A673 (cell line): ENCODE data around the gene GANC. TPM values are rescaled to one million over a fixed set of nuclear protein-coding genes. Genes with fewer than 3 reads are reported as not detected.
"Not testable (repeated sequence)": the region's sequence is repeated elsewhere in the genome, so short reads cannot be mapped to it uniquely, and the experiment has no call there.

Source experiments
- BruUV-seq: library from RNA; stranded (reverse); fragments of 400-500 nt; replicated peaks from 2 replicates; lab custom pipeline; 2021; lab: Mats Ljungman, UMichigan
- CTCF ChIA-PET: fragments of 300-600 bp; sonication (Branson Sonifier 250); formaldehyde crosslinking; loops from one replicate; lab custom pipeline; 2022; ENCODE audit warnings: antibody characterized with exemption; lab: Charles Lee
- POLR2A ChIA-PET: fragments of 300-600 bp; sonication (Branson Sonifier 250); formaldehyde crosslinking; loops from one replicate; lab custom pipeline; 2022; ENCODE audit warnings: antibody characterized with exemption; ENCODE audit not compliant: low non-redundant PET; lab: Charles Lee
- DNase-seq: peaks from one replicate; pipeline ENCODE4 v3.0.0-alpha.2; 2015; ENCODE audit warnings: low spot score
- H3K27ac ChIP-seq: fragments of 200-600 bp; sonication (generic); 2 replicates; pipeline ENCODE4 v1.5.1; 2016; ENCODE audit warnings: mixed run types, low read depth, mild to moderate bottlenecking, mixed read lengths, antibody characterized with exemption, low read length; ENCODE audit not compliant: poor library complexity, severe bottlenecking
- H3K27me3 ChIP-seq: fragments of 200-600 bp; sonication (generic); replicated peaks from 2 replicates; pipeline ENCODE4 v1.6.1; 2017; ENCODE audit warnings: mixed run types, low read depth, mild to moderate bottlenecking, mixed read lengths, antibody characterized with exemption, low read length; ENCODE audit not compliant: insufficient read depth, poor library complexity
- H3K36me3 ChIP-seq: fragments of 200-600 bp; sonication (generic); 2 replicates; pipeline ENCODE4 v1.6.1; 2016; ENCODE audit warnings: mixed run types, mild to moderate bottlenecking, mixed read lengths, antibody characterized with exemption, low read length; ENCODE audit not compliant: insufficient read depth, poor library complexity, severe bottlenecking
- H3K4me1 ChIP-seq: fragments of 200-600 bp; sonication (generic); 2 replicates; pipeline ENCODE4 v1.6.1; 2017; ENCODE audit warnings: mixed run types, mild to moderate bottlenecking, mixed read lengths, antibody characterized with exemption, low read length; ENCODE audit not compliant: insufficient read depth, poor library complexity, severe bottlenecking
- H3K4me3 ChIP-seq: fragments of 200-600 bp; sonication (generic); 2 replicates; pipeline ENCODE4 v1.5.1; 2016; ENCODE audit warnings: low read depth, mixed run types, mild to moderate bottlenecking, mixed read lengths, low read length; ENCODE audit not compliant: poor library complexity, severe bottlenecking
- H3K9me3 ChIP-seq: fragments of 200-600 bp; sonication (generic); 2 replicates; pipeline ENCODE4 v1.6.1; 2016; ENCODE audit warnings: mixed run types, low read depth, mild to moderate bottlenecking, mixed read lengths, antibody characterized with exemption, low read length; ENCODE audit not compliant: poor library complexity, severe bottlenecking
- CTCF ChIP-seq: fragments of 300-800, 200-600 bp; sonication (generic); conservative IDR thresholded peaks from 2 replicates; pipeline ENCODE4 v1.5.1; 2017; ENCODE audit warnings: low read depth, mild to moderate bottlenecking, antibody characterized with exemption, low read length, moderate library complexity, mixed read lengths
- EZH2 ChIP-seq: fragments of 200-600 bp; sonication (generic); IDR thresholded peaks from 2 replicates; pipeline ENCODE4 v1.6.1; 2017; ENCODE audit warnings: borderline replicate concordance, low read depth, mild to moderate bottlenecking, mixed read lengths, antibody characterized with exemption, low read length; ENCODE audit not compliant: poor library complexity, severe bottlenecking
- intact Hi-C: fragments of 100-400 bp; cut with micrococcal nuclease; formaldehyde crosslinking; loops from one replicate; pipeline ENCODE4 v1.10.0; 2022; ENCODE audit not compliant: unreplicated experiment
- total RNA-seq: library from RNA; stranded (reverse); gene quantifications from 2 replicates; pipeline ENCODE4 v1.2.3, GENCODE V29; 2021

Gene GANC
- total RNA-seq, 1 experiment from 2014 or later, result 28.2 TPM

GRCh38 chr15:42313463-42313862 lies 40.5 kb downstream of the GANC start:
- H3K4me3 ChIP-seq, result no peak overlapping the region
- intact Hi-C loops, result loop anchor here (10.0 kb wide), 1 partner anchor 61 kb away; no protein-coding TSS in a partner anchor
- no peak for TF ChIP-seq CTCF
- no peak for TF ChIP-seq EZH2
- peaks cover 6% of the 10 kb centered on the region for H3K4me1 ChIP-seq
- H3K9me3 ChIP-seq, result no peaks in the 10 kb centered on the region
- ChIA-PET POLR2A (no interaction called here), CTCF (no interaction called here)
- BruUV-seq, result no TSS peak
- DNase-seq, result no peak
- H3K36me3 ChIP-seq, result no peaks in the 10 kb centered on the region
- no peaks in the 10 kb centered on the region for H3K27me3 ChIP-seq
- H3K27ac ChIP-seq, result no peak overlapping the region

DNA sequence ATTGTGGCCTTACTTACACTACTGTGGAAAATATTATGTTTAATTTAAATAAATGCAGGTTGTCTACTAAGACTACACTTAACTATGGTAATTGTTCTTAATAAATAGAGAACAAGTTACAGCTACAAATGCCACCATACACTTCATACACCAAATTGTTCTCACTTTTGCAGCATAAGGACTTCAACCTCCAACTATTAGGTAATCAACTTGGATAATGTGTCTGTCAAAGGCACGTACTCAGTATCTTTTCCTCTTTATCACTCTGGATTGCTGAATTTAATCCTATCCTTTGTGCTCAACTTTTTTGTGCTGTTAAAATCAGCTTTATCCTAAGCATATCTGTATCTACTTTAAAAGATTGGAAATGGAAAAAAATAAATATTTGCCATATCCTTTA lies 41.8 kb downstream of the GANC start:
- CTCF ChIA-PET, result no interaction called here
- H3K9me3 ChIP-seq, result no peaks in the 10 kb centered on the region

GRCh38 chr15:42315521-42315920 lies 42.5 kb downstream of the GANC start:
- TF ChIP-seq EZH2 (no peak), CTCF (no peak)
- peaks cover 6% of the 10 kb centered on the region for H3K4me1 ChIP-seq
- no peaks in the 10 kb centered on the region for H3K9me3 ChIP-seq
- H3K27me3 ChIP-seq, result no peaks in the 10 kb centered on the region
- intact Hi-C loops, result loop anchor here (10.0 kb wide), 1 partner anchor 59 kb away; no protein-coding TSS in a partner anchor
- no peak overlapping the region for H3K27ac ChIP-seq
- ChIA-PET POLR2A (no interaction called here), CTCF (no interaction called here)
- H3K4me3 ChIP-seq, result no peak overlapping the region
- peak; percentile 75 for DNase-seq
- H3K36me3 ChIP-seq, result no peaks in the 10 kb centered on the region
- no TSS peak for BruUV-seq

More for the DNA sequence above, 41.8 kb downstream of the GANC start:
- Histone ChIP-seq H3K4me3 (no peak overlapping the region), H3K27me3 (no peaks in the 10 kb centered on the region), H3K36me3 (no peaks in the 10 kb centered on the region), H3K27ac (no peak overlapping the region), H3K4me1 (peaks cover 6% of the 10 kb centered on the region)
- intact Hi-C loops, result loop anchor here (10.0 kb wide), 1 partner anchor 60 kb away; no protein-coding TSS in a partner anchor
- BruUV-seq, result no TSS peak
- no peak for TF ChIP-seq EZH2
- TF ChIP-seq CTCF, result no peak
- DNase-seq, result no peak
- POLR2A ChIA-PET, result no interaction called here

DNA sequence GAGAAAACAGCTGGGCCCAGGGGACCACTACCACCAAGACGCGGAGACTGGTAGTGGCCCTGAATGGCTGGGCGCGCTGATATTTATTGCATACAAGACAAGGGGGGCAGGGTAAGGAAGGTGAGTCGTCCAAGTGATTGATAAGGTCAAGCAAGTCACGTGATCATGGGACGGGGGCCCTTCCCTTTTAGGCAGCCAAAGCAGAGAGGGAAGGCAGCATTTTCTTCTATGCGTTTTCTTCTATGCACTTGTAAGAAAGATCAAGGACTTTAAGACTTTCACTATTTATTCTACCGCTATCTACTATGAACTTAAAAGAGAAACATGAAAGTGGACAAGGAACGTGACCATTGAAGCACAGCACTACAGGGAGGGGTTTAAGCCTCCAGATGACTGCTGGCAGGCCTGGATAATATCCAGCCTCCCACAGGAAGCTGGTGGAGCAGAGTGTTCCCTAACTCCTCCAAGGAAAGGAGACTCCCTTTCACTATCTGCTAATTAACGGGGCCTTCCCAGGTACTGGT lies 43.3 kb downstream of the GANC start:
- intact Hi-C loops, result loop anchor here (10.0 kb wide), 1 partner anchor 58 kb away; no protein-coding TSS in a partner anchor
- H3K27me3 ChIP-seq, CTCF ChIA-PET, DNase-seq, BruUV-seq, H3K36me3 ChIP-seq, POLR2A ChIA-PET, H3K4me3 ChIP-seq, H3K27ac ChIP-seq, H3K4me1 ChIP-seq, H3K9me3 ChIP-seq: not testable (repeated sequence)
